Dedifferentiated amniotic fluid mesenchymal stem cell (primary cell): Measurements from ENCODE around the gene FAM110C.
"Not testable (repeated sequence)": the region's sequence is repeated elsewhere in the genome, so short reads cannot be mapped to it uniquely, and the experiment has no call there.

Source experiments
- DNase-seq: peaks from one replicate; pipeline ENCODE4 v3.0.0-alpha.2; 2016; ENCODE audit errors: extremely low spot score

The FAM110C gene, protein sequence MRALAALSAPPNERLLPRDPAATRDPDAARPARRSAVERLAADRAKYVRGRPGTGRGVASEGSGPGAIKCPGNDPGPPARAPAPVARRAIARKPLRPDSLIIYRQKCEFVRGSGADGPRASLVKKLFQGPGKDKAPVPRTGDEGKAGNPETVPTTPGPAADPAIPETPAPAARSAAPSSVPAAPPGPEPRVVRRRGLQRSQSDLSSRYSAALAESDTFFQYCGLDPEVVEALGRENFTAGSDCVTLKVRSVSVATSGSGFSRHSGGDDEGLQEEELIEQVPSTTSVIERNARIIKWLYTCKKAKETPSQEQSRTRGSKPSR

DNA sequence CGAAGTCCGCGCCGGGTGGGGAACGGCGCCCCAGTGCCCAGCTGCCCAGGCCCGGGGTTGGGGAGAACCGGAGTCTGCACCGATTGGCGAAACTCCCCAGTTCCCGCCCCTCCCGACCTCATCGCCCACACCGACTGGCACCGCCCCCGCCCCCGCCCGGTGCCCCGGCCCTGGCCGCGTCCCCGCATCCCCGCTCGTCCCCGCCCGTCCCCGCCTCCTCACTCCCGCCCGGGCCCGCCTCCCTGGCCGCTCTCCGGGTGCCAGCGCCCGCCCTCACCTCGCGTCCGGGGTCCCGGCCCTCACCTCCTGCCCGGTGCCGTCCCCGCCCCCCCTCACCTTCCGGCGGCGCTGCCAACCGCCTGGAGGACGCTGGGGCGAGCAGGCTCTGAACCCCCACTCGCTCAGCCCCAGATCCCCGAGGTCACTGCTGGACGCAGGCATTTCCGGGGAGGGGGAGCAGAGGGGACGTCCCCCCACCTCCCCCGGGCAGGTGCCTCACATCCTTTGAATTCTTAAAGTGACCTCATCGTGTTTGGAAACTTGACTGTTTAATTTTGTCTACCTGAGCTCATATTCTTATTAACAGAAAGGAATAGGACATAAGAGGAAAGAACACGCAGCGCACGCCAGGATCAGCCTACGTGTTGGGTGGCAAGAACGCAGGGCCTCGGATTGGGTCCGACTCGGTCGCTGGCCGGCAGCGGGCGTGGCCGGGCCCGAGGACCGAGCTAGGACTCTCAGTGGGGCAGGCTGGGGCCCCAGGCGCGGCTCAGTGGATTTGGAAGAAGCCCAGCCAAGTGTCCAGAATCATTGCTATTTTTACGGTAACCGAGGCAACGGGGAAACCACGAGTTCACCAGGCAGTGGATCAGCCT lies at the start of gene FAM110C:
TSS of gene FAM110C (minus strand) at position 35 of the 875 bp plus-strand sequence. CDS start 120 bp downstream, outside the sequence.
- DNase-seq: no peak

DNA sequence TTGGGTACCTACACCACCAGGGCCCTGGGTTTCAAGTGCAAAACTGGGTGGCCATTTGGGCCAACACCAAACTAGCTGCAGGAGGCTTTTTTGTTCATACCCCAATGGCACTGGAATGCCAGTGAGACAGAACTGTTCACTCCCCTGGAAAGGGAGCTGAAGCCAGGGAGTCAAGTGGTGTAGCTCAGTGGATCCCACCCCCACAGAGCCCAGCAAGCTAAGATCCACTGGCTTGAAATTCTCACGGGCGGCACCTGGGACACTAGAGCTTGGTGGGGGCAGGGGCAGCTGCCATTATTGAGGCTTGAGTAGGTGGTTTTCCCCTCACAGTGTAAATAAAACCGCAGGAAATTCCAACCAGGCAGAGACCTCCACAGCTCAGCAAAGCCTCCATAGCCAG lies 46.0 kb upstream of the FAM110C start:
- DNase-seq: no peak

DNA sequence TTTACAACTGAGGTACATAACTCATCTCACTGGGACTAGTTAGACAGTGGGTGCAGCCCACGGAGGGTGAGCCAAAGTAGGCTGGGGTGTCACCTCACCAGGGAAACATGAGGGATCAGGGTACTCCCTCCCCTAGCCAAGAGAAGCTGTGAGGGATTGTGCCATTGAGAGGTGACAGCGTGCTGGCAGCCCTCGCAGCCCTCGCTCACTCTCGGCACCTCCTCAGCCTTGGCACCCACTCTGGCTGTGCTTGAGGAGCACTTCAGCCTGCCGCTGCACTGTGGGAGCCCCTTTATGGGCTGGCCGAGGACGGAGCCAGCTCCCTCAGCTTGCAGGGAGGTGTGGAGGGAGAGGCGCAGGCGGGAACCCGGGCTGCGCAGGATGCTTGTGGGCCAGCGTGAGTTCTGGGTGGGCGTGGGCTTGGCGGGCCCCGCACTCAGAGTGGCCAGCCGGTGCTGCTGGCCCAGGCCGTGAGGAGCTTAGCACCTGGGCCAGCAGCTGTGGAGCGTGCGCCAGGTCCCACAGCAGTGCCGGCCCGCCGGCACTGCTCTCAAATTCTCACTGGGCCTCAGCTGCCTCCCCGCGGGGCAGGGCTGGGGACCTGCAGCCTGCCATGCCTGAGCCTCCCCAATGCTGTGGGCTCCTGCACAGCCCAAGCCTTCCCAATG lies 44.5 kb upstream of the FAM110C start:
- DNase-seq: no peak

DNA sequence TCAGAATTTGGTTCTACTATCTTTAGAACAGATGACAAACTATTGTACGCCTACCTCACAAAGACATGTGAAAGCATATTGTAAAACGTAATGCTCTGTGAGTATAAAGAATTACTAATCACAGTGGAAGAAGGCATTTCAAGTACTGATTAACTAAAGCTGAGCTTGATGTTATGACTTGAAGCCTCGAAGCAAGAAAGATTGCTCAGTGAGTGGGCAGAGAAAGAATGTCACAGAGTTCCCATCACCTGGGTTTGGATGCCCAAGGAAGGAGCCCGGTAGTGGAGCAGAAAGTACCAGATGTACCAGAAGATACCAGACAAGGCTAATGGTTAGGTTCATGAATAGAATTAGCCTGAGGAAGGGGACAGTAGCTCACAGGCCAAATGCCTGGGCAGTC lies 39.5 kb upstream of the FAM110C start:
- no peak for DNase-seq

DNA sequence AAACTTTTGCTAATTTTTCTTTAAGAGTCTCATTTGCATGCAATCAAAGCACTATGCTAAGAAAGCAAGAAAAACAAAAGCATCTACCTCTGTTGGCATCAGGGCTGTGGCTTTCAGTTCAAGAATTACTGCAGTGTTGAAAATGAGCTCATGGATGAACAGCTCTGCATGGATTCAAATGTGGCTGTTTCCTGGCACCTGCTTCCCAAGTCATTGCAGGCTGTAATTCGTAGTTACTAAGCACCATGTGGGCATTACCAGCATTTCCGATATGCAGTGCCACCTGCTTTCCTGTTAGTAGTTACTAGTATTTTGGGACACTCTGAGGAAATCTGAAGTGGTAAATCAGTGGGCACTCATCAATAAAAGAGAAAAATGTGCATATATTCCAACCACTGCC lies 37.8 kb upstream of the FAM110C start:
- DNase-seq: no peak

DNA sequence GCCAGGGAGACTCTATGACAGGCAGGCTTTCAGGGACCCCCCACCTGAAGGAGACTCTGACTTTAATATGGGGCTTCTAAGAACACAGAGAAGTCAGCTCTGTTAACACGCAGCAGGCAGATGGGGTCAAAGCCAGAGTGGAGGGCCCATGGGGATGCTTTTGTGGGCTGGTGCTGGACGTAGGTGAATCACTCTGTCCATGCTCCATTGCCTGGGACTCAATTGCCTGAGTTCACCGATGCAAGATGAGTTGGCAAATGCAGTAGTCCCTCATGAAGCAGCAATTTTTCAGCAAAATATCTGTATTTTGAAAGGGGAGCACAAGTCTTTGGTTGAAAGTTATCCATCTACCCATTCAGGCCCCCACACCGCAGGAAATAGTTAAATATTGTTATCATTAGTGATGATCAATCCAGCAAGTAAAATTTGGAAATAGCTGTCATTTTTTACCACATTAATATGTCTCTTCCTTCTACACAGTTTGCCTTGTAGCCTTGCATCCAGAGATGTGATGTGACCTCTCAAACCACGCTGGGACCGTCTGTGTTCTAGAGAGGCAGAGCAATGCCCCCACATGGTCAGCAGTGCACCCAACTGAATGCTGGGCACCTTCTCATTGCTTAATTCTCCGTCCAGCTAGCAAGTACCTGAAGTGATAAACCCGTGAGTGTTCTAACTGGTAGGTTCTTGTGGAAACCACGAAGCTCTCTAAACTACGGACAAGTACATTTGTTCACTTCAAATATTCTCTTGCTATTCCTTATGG lies 34.8 kb upstream of the FAM110C start:
- no peak for DNase-seq

DNA sequence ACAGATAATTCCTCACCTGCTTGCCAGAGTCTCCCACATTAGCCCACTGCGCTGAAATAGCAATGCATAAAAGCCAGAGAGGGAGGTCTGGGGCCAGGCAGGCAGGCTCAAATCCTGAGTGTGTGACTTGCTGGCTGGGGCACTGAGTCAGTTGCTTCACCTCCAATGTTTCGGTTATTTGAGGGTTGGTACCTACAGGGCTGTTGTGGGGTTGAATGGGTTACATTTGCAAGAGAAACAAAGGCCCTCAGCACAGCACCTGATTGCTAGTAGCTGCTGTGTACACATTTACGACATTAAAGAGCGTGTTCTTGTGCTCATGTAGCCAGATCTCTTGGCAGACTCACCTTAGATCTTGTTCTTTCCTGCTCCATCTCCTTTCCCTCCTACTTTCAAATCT lies 34.1 kb upstream of the FAM110C start:
- DNase-seq: no peak

DNA sequence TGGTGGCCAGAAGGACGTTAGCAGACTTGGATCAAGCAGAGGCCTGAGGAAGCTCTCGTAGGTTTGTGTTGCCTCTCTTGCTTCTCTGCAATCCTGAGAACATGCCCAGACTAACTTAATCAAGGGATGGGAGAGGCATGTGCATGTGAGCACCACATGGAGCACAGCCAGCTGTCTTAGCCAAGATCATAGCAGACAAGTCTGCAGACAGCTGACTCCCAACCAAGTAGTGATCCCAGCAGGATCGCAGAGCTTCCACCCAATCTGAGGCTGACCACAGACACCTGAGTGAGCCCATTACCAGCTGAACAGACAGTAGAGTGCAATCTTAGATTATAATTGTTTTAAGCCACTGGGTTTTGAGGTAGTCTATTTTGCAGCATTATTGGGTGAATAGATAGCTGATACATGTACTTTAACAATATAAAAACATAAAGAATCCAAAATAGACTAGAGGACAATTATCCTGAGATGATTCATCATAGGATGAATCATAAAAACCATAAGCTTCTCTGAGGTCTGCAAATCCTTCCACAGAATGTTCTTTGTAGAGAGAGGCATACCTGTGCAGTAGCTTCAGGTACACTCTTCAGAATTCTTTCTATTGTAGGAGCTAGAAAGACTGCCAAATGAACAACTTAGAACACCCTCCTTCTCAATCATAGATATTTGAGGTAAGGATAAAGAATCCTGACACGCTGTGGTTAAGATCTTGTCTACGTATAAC lies 25.2 kb upstream of the FAM110C start:
- no peak for DNase-seq

DNA sequence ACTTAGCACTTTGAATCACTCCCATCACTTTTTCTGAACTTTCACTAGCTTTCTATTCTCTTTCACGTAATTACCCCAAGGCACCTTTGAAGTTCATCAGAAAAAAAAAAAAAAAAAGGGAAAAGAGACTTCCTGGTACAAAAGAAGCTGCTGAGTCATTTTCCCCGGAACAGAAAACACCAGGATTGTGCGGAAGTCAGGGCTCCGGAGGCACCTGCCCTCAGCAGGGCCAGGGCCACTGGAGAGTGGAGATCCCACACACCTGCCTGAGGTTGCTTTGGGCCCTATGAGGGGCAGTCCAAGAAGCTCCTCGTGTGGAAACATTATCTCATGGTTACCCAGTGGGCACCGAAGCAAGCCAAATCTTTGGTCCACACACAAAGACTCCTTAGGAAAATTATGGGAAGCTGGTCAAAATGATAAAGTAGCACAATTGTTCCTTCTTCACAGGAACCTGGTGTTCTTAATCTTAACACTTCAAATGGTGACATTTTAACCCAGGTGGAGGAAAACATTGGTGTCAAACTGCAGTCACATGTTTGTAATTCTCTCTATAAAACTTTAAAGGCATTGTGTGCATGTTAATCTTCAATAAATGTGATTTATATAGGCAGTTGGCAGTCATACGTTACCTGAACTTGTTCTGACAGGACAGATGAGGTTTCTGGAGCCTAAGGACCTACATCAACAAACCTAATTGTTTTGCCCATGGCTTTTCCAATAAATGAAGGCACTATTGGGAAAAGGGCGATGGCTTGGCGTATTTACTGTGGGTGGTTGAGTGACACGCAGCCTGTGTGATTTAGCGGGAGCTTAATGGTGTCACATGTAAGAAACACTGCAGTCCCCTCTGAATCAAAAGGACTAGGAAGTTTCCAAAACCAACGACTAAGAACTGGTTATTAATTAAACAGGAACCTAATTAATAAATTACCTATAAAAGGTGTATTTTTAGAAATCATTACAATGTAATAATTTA lies 23.4 kb upstream of the FAM110C start:
- no peak for DNase-seq

DNA sequence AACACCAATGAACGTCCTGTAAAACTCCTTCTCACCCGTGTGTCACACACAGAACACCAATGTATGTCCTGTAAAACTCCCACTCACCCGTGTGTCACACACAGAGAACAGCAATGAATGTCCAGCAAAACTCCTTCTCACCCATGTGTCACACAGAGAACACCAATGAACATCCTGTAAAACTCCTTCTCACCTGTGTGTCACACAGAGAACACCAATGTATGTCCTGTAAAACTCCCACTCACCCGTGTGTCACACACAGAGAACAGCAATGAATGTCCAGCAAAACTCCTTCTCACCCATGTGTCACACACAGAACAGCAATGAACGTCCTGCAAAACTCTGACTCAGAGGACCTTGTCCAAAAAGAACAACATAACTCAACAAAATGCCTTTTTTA lies 22.3 kb upstream of the FAM110C start:
- not testable (repeated sequence) for DNase-seq

DNA sequence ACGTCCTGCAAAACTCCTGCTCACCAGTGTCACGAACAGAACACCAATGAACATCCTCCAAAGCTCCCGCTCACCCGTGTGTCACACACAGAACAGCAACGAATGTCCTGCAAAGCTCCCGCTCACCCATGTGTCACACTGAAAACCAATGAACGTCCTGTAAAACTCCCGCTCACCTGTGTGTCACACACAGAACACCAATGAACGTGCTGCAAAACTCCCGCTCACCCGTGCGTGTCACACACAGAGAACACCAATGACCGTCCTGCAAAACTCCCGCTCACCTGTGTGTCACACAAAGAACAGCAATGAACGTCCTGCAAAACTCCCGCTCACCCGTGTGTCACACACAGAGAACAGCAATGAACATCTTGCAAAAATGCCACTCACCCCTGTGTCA lies 20.5 kb upstream of the FAM110C start:
- DNase-seq: no peak

DNA sequence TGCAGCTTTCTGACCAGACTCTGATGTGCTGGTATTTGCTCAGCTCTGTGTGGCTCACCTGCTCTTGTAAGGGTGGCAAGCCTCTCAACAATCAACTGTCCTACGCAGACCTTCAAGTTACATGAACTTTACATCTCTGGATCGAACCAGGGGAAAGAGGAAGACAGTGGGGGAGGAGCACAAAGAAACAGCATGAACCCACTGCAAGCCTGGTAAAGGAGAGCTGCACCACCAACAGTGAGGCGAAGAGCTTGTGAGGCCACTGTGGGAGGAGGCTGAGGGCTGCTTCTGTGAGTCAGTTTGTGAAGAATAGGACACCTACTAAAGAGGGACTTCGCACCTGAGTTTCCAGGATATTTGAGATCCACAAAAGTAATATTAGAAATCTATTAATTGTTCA lies 18.8 kb upstream of the FAM110C start:
- no peak for DNase-seq

DNA sequence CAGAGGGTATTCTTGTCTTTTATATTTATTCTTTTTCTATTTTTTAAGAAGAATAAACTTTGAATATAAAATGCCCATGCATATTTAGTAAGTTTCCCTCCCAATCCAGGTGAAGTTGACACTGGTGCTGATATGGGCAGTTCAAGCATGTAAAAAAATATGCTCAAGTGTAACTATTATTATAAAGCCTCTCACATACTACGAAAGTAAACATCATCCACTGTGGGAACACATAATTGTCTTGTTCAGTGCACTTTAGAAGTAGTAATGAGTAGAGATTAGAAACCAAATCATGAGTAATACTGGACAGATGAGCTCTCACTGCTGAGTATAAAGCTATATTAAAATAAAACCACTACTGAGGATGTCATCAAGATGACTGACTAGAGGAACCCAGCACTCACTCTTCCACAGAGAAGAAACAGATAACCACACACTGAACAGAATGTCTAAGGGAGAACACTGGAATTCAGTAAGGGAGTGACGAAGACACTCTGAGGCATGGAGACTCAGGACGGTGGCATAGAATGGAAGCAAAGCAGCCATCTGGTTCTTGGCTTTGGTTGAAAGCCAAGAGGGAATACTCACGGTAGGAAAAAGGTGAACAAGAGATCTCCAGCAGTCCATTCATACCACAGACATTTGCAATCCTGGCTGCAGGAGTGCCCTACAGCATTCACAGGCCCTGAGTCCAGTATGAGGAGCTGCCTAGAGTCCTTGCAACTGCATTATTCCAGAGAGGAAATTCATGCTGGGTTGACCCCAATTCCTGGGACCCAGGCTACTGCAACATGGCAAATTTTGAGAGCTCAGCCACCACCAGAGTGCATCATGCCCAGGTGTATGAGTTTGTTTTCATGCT lies 9.5 kb upstream of the FAM110C start:
- no peak for DNase-seq

DNA sequence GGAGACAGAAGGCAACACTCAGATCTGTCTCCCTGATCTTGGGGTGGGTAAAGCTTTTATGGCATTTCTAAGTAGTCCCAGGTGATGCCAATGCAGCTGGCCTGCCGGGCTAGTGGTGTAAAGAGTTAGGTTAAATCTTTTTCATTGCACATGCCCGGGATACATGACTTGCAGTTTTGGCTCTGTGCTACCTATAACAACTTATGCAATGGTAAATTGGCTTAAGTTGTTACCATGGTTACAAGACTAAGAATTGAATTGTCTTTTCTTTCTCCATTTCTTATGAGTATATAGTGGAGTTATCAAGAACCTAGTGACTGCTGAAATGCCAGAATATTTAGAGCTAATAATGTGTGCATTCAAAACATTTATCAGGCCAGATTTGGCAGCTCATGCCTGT lies 5.3 kb upstream of the FAM110C start:
- no peak for DNase-seq

DNA sequence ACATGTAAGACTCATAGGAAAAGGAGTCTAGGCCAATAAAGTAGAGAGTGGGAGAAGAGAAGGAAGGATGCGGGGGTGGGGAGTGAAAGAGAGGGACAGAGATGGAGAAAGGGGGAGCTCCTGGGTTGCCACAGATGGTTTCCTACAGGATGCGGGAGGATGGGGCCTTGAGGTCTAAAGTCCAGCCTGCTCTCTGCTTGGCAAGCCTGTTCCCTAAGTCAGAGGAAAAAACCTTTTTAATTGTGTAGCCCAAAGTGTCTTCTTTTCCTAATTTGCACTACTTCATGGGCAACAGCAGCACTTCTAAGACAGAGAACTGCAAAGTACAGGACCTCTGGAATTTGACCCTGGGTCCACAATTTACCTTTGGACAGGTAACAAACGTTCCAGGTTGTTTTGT lies 1.4 kb upstream of the FAM110C start:
- no peak for DNase-seq

DNA sequence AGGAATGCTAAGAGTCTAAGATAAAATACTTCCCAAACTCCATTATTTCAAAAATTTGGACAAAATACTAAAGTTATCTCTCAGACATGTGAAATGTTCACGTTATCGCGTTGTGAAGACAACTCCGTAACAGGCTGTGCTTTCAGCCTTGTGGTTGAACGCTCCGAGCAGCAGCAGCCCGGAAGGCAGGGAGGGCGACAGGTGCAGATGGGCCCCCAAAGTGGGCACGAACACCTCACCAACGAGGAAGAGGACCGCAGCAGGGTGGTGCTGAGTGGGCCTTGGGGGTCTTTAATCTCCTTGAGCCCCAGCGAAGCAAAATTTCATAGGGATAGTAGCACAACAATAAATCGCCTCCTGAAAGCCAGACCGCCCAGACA lies 1.0 kb upstream of the FAM110C start:
- DNase-seq: no peak

DNA sequence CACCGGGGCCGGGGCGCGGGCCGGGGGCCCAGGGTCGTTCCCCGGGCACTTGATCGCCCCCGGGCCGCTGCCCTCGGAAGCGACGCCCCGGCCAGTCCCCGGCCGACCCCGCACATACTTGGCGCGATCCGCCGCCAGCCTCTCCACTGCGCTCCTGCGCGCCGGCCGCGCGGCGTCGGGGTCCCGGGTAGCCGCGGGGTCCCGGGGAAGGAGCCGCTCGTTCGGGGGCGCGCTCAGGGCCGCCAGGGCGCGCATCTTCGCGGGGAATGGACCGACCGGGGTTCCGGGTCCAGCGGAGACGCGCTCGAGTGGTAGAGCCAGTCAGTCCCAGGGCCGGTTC lies 204 bp downstream of the FAM110C start:
- DNase-seq: no peak

DNA sequence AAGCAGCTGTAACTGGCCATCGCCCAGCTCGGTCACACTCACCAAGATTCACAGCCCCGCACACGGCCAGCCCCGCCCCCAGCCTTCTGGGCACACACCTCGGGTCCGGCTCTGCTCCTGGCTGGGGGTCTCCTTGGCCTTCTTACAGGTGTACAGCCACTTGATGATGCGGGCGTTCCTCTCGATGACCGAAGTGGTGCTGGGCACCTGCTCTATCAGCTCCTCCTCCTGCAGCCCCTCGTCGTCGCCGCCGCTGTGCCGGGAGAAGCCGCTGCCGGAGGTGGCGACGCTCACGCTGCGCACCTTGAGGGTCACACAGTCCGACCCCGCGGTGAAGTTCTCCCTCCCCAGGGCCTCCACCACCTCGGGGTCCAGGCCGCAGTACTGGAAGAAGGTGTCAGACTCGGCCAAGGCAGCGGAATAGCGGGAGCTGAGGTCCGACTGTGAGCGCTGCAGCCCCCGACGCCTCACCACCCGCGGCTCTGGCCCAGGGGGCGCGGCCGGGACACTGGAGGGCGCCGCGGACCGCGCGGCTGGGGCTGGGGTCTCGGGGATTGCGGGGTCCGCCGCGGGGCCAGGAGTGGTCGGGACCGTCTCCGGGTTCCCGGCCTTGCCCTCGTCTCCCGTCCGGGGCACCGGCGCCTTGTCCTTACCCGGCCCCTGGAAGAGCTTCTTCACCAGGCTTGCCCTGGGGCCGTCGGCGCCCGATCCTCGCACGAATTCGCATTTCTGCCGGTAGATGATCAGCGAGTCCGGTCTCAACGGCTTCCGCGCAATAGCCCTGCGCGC lies 769 bp downstream of the FAM110C start:
- no peak for DNase-seq
